NT2/D1 (cell line): ENCODE measurements around the gene GADL1.

Source experiments
- YY1 ChIP-seq: IDR thresholded peaks from 2 replicates; pipeline ENCODE4 v1.6.1; 2011; ENCODE audit not compliant: insufficient read length, insufficient read depth
- ZNF274 ChIP-seq: IDR thresholded peaks from 2 replicates; pipeline ENCODE4 v1.6.1; 2011; ENCODE audit warnings: mild to moderate bottlenecking, low read depth, low read length

DNA sequence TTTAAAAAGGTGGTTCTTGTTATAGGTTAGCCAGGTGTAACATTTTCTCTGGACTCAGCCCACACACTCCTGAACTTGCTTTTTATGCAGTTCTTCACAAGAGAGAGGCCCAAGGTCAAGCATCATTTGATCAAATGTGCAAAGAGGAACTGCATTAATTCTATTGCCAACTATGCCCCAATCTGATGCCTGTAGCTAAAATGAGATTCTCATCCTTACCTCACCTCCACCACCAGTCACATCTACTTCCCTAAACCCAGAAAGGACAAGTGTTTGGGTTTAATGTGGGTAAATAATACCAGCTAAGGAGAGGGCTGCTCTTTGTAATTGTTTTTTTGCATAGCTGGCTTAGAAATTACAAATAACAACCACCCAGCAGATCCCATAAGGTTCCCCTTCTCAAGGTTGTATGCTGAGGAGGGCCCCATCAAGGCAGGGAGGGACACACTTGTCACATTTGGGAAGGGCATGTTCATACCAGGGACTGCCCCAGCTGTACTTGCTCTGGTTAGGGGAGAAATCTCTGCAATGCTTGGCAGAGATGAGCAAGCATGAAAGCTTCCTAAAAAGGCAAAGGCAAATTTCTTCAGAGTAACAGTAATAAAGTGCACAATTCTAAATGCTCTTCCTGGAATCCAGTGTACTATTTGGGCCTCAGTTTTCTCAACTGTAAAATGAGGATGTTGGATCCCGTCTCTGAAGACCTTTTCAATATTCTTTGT is 211.9 kb downstream of the GADL1 start:
- TF ChIP-seq YY1 = no peak
- no peak for TF ChIP-seq ZNF274
